Upper lobe of left lung (tissue), 4 donors: ENCODE results near the gene KLHL30.

Source experiments
- EP300 ChIP-seq, 4 donors: sonication (generic); formaldehyde crosslinking; IDR thresholded peaks; one replicate each; pipeline ENCODE4 v1.5.1; 2017; ENCODE audit warnings: antibody characterized with exemption in 4 of 4, control low read depth in 2 of 4
- POLR2A ChIP-seq, 4 donors: fragments of 450-650 bp; IDR thresholded peaks; one replicate each; pipeline ENCODE4 v1.5.1; 2016 to 2017; ENCODE audit warnings: antibody characterized with exemption in 4 of 4, mild to moderate bottlenecking in 2 of 4
- POLR2AphosphoS5 ChIP-seq, 2 donors: sonication (generic); formaldehyde crosslinking; IDR thresholded peaks; one replicate each; pipeline ENCODE4 v1.5.1; 2017; ENCODE audit warnings: antibody characterized with exemption in 2 of 2
- TF ChIP-seq, protein P1 (sequence below), 6 experiments: fragments of 450-650 bp in 4 of 6; fragments of 200-600 bp in 2 of 6; sonication (generic) in 2 of 6; IDR thresholded peaks; one replicate each; pipeline ENCODE4 v1.5.1; 2016 to 2019; ENCODE audit warnings: antibody characterized with exemption in 6 of 6

DNA sequence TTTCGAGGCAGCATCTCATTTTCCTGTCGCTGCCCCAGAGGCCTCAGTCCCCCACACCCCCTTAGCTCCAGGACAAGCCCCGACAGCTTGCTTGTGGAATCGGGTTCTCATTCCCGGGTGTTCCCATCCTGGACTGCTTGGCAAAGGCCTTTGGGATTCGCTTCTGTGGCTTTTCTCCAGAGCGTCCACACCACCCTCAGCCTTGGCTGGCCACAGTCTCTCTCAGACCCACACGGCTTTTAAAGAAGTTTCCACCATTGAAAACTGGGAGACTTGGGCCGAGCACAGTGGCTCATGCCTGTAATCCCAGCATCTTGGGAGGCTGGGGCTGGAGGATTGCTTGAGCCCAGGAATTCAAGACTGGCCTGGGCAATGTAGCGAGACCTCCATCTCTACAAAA lies 35.6 kb upstream of the KLHL30 start:
- TF ChIP-seq, protein P1, sequence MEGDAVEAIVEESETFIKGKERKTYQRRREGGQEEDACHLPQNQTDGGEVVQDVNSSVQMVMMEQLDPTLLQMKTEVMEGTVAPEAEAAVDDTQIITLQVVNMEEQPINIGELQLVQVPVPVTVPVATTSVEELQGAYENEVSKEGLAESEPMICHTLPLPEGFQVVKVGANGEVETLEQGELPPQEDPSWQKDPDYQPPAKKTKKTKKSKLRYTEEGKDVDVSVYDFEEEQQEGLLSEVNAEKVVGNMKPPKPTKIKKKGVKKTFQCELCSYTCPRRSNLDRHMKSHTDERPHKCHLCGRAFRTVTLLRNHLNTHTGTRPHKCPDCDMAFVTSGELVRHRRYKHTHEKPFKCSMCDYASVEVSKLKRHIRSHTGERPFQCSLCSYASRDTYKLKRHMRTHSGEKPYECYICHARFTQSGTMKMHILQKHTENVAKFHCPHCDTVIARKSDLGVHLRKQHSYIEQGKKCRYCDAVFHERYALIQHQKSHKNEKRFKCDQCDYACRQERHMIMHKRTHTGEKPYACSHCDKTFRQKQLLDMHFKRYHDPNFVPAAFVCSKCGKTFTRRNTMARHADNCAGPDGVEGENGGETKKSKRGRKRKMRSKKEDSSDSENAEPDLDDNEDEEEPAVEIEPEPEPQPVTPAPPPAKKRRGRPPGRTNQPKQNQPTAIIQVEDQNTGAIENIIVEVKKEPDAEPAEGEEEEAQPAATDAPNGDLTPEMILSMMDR (IDR thresholded peaks at IDR 0.05): no peak
- TF ChIP-seq EP300 (IDR thresholded peaks at IDR 0.05) (no peak), POLR2A (IDR thresholded peaks at IDR 0.05) (no peak), POLR2AphosphoS5 (IDR thresholded peaks at IDR 0.05) (no peak)
